Measurements from ENCODE around the gene PRPSAP2. TPM values are rescaled to one million over a fixed set of nuclear protein-coding genes. Genes with fewer than 3 reads are reported as not detected.
"Not testable (repeated sequence)": the region's sequence is repeated elsewhere in the genome, so short reads cannot be mapped to it uniquely, and the experiment has no call there.

Gene PRPSAP2
- total and polyA plus RNA-seq, 3 experiments from 2014 or later = 38.4 to 51.6 (median 49.7) TPM

DNA sequence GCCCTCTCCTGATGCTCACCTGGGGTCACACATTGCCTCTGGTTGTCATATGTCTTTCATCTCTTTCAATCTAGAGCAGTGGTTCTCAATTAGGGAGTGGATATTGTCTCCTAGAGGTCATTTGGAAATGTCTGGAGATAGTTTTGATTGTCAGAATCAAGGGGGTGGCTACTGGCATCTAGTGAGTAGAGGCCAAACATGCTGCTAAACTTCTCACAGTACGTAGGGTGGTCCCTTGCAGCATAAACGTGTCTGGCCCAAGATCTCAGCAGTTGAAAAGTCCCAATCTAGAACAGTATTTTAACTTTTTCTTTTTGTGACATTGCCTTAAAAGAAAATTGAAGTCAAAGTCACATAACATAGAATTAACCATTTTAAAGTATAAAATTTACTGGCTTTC, 63.6 kb downstream of the PRPSAP2 start:
- no peak for DNase-seq
- Mint-ChIP-seq H3K4me1 (peaks cover 43 to 58% (median 56%) of the 10 kb centered on the region in 3 donors), H3K27ac (peak overlapping the region in 4 of 8 donors; percentile 1 to 72 (median 46)), H3K27me3 (no peaks in the 10 kb centered on the region), H3K4me3 (peak overlapping the region in 5 of 7 donors; percentile 32 to 59 (median 44)), H3K9me3 (no peaks in the 10 kb centered on the region), H3K36me3 (peaks cover under 1 to 43% (median 11%) of the 10 kb centered on the region in 3 donors)
- Histone ChIP-seq H3K27me3 (ENCODE audit: insufficient read depth, low read length, poor library complexity, severe bottlenecking) (no peaks in the 10 kb centered on the region), H3K4me1 (ENCODE audit: insufficient read depth, low read length) (peaks cover 47% of the 10 kb centered on the region), H3K36me3 (ENCODE audit: insufficient read depth, low read length) (peaks cover 9% of the 10 kb centered on the region), H3K4me3 (ENCODE audit: low read length) (no peak overlapping the region), H3K27ac (ENCODE audit: low read depth, low read length) (no peak overlapping the region), H3K9me3 (ENCODE audit: low read length) (no peaks in the 10 kb centered on the region)
- POLR2A ChIA-PET = no interaction called here
- CTCF ChIA-PET = no interaction called here

DNA sequence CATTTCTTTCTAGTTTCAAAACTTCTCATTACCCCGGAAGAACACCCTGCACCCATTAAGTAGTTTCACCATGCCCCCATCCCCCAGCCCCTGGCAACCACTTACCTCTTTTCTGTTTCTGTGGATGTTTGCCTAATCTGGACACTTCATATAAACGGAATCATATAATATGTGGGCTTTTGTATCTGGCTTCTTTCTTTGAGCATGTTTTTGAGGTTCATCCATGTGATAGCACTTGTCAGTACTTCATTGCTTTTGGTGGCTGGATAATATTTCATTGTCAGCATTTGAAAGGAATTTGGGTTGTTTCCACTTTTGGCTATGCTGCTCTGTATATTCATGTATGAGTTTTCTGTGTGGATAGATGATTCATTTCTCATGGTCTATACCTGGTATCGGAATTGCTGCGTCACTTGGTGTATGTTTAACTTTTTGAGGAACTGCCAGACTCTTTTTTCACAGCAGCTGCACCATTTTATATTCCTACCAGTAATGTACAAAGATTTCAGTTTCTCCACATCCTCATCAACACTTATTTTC, 64.1 kb downstream of the PRPSAP2 start:
- Mint-ChIP-seq H3K27me3 (no peaks in the 10 kb centered on the region), H3K4me1 (peaks cover 44 to 61% (median 58%) of the 10 kb centered on the region in 3 donors), H3K9me3 (no peaks in the 10 kb centered on the region), H3K36me3 (peaks cover 4 to 42% (median 10%) of the 10 kb centered on the region in 3 donors), H3K4me3 (peak overlapping the region in 5 of 7 donors; percentile 2 to 49 (median 30)), H3K27ac (peak overlapping the region in 5 of 8 donors; percentile 7 to 72 (median 49))
- Histone ChIP-seq H3K27ac (ENCODE audit: low read depth, low read length) (no peak overlapping the region), H3K36me3 (ENCODE audit: insufficient read depth, low read length) (peaks cover 9% of the 10 kb centered on the region), H3K9me3 (ENCODE audit: low read length) (no peaks in the 10 kb centered on the region), H3K4me3 (ENCODE audit: low read length) (no peak overlapping the region), H3K4me1 (ENCODE audit: insufficient read depth, low read length) (peaks cover 52% of the 10 kb centered on the region), H3K27me3 (ENCODE audit: insufficient read depth, low read length, poor library complexity, severe bottlenecking) (no peaks in the 10 kb centered on the region)
- DNase-seq = no peak
- CTCF ChIA-PET = no interaction called here
- POLR2A ChIA-PET = no interaction called here

DNA sequence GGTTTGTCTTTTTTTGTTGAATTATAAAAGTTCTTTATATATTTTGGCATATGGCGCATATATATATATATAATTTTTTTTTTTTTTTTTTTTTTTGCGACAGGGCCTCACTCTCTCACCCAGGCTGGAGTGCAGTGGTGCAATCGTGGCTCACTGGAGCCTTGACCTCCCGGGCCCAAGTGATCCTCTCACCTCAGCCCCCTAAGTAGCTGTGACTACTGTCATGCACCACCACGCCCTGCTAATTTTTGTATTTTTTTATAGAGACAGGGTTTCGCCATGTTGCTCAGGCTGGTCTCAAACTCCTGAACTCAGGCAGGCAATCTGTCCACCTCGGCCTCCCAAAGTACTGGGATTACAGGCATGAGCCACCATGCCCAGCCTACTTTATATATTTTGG, 64.7 kb downstream of the PRPSAP2 start:
- H3K4me3 ChIP-seq (ENCODE audit: low read length); H3K27ac ChIP-seq (ENCODE audit: low read depth, low read length); H3K9me3 ChIP-seq (ENCODE audit: low read length); H3K36me3 ChIP-seq (ENCODE audit: insufficient read depth, low read length); H3K27me3 ChIP-seq (ENCODE audit: insufficient read depth, low read length, poor library complexity, severe bottlenecking); H3K9me3 Mint-ChIP-seq; CTCF ChIA-PET; H3K4me3 Mint-ChIP-seq; POLR2A ChIA-PET; DNase-seq; H3K27me3 Mint-ChIP-seq: not testable (repeated sequence)
- Mint-ChIP-seq H3K4me1 (peaks cover 42 to 58% (median 56%) of the 10 kb centered on the region in 3 donors), H3K27ac (peak overlapping the region in 2 of 8 donors; percentile 49 to 72), H3K36me3 (peaks cover 4 to 40% (median 7%) of the 10 kb centered on the region in 3 donors)
- peaks cover 54% of the 10 kb centered on the region for H3K4me1 ChIP-seq (ENCODE audit: insufficient read depth, low read length)

DNA sequence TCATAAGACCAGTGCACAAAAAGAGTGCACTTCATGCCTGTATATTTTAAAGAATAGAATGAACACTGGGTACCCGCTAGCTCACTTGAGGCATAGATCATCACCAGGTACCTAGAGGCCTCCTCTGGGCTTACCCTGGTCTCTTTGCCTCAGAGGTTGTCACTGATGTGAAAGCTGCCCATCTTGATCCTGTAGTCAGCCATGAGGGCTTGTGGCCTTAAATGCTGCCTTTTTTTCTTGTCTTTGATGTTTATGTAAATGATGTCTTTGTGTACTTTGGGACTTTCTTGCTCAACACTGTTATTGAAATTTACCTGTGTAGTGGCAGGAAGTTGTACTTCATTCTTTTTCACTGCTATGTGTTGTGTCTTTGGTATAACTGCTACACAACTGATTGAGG, 67.3 kb downstream of the PRPSAP2 start:
- POLR2A ChIA-PET = no interaction called here
- no peak for DNase-seq
- peak overlapping the region in 2 of 8 donors; percentile 10 to 68 for H3K27ac Mint-ChIP-seq

DNA sequence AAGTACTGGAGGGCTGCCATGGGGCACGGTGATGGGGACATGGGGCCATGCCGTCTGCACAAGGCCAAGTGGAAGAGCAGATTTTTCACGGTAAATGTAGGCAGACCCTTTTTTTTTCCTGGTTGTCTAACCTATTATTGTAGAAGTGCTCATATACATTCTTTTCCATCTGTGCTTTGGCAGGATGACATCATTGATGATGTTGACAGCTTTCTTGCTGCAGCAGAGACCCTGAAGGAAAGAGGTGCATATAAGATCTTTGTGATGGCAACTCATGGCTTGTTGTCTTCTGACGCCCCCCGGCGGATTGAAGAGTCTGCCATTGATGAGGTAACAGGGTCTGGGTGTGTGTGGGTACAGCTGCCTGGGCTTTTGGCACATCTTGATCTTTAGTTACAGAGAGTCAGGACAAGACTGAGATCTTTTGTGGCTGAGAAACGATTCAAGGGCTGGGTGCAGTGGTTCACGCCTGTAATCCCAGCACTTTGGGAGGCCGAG, 70.7 kb downstream of the PRPSAP2 start:
- peaks cover 40% of the 10 kb centered on the region for H3K4me1 ChIP-seq (ENCODE audit: insufficient read depth, low read length)
- POLR2A ChIA-PET = no interaction called here
- H3K36me3 Mint-ChIP-seq = peaks cover 18 to 57% (median 18%) of the 10 kb centered on the region in 3 donors

More for the DNA sequence above, 67.3 kb downstream of the PRPSAP2 start:
- H3K9me3 Mint-ChIP-seq = no peaks in the 10 kb centered on the region
- peaks cover 13% of the 10 kb centered on the region for H3K36me3 ChIP-seq (ENCODE audit: insufficient read depth, low read length)
- H3K27ac ChIP-seq (ENCODE audit: low read depth, low read length) = no peak overlapping the region
- CTCF ChIA-PET = interaction anchor here (2.1 kb wide), 1 partner anchor 36 kb away, joined by 4 read pairs; no protein-coding TSS in a partner anchor
- H3K4me3 Mint-ChIP-seq = peak overlapping the region in 1 of 7 donors; percentile 1
- peaks cover 29 to 41% (median 38%) of the 10 kb centered on the region in 3 donors for H3K4me1 Mint-ChIP-seq
- H3K4me1 ChIP-seq (ENCODE audit: insufficient read depth, low read length) = peaks cover 48% of the 10 kb centered on the region
- H3K27me3 Mint-ChIP-seq = no peaks in the 10 kb centered on the region
- no peaks in the 10 kb centered on the region for H3K27me3 ChIP-seq (ENCODE audit: insufficient read depth, low read length, poor library complexity, severe bottlenecking)
- H3K9me3 ChIP-seq (ENCODE audit: low read length) = no peaks in the 10 kb centered on the region
- no peak overlapping the region for H3K4me3 ChIP-seq (ENCODE audit: low read length)
- H3K36me3 Mint-ChIP-seq = peaks cover 11 to 44% (median 14%) of the 10 kb centered on the region in 3 donors

DNA sequence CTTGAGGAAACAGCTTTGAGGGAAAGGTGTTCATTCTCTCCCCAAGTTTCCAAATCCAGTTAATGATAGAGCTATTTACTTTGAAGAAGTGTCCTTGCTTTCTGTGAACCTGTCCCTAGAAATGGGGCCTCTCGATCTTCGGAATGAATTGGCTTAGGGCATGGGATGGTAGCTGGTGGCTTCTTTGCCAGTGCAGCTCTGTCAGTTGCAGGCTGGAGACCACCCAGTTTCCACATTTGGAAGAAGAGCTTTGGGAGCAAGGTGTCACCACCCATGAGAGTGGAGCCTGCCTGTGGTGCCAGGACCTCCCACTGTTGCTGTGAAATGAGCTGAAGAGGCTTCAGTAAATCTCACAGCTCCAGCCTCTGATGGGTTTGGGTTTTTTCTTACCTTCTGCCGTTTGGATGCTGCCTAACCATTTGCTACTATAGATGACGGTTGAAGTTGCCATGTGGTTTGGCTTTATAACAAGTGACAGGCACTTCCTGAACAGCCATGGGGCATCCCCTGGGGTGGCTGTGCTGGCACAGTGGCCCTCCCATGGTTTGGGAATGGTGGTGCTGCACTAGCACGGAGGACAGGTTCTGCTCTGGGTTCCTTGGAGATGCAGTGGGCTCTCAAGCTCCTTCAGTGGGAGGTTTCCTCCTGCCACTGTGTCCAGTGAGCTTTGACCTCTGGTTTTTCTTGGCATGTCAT, 74.6 kb downstream of the PRPSAP2 start:
- Histone ChIP-seq H3K4me3 (ENCODE audit: low read length) (no peak overlapping the region), H3K27me3 (ENCODE audit: insufficient read depth, low read length, poor library complexity, severe bottlenecking) (no peaks in the 10 kb centered on the region), H3K4me1 (ENCODE audit: insufficient read depth, low read length) (peaks cover 15% of the 10 kb centered on the region), H3K27ac (ENCODE audit: low read depth, low read length) (no peak overlapping the region), H3K9me3 (ENCODE audit: low read length) (no peaks in the 10 kb centered on the region), H3K36me3 (ENCODE audit: insufficient read depth, low read length) (peaks cover 24% of the 10 kb centered on the region)
- no peaks in the 10 kb centered on the region for H3K27me3 Mint-ChIP-seq
- ChIA-PET CTCF (interaction anchor here (0.9 to 1.1 kb wide), 2 partner anchors 12 to 16 kb away, joined by 3 to 5 read pairs; no protein-coding TSS in a partner anchor), POLR2A (no interaction called here)
- DNase-seq = peak in 1 of 5 donors; percentile 43
- peak overlapping the region in 4 of 8 donors; percentile 33 to 80 (median 50) for H3K27ac Mint-ChIP-seq
- no peak overlapping the region for H3K4me3 Mint-ChIP-seq
- H3K4me1 Mint-ChIP-seq = peaks cover 11 to 17% (median 16%) of the 10 kb centered on the region in 3 donors
- H3K36me3 Mint-ChIP-seq = peaks cover 14 to 39% (median 16%) of the 10 kb centered on the region in 3 donors
- H3K9me3 Mint-ChIP-seq = no peaks in the 10 kb centered on the region

More for the DNA sequence above, 70.7 kb downstream of the PRPSAP2 start:
- peaks cover 24% of the 10 kb centered on the region for H3K36me3 ChIP-seq (ENCODE audit: insufficient read depth, low read length)
- H3K9me3 ChIP-seq (ENCODE audit: low read length) = no peaks in the 10 kb centered on the region
- Mint-ChIP-seq H3K27me3 (no peaks in the 10 kb centered on the region), H3K4me3 (no peak overlapping the region), H3K4me1 (peaks cover 21 to 31% (median 29%) of the 10 kb centered on the region in 3 donors), H3K27ac (peak overlapping the region in 1 of 8 donors; percentile 11), H3K9me3 (no peaks in the 10 kb centered on the region)
- no peaks in the 10 kb centered on the region for H3K27me3 ChIP-seq (ENCODE audit: insufficient read depth, low read length, poor library complexity, severe bottlenecking)
- H3K27ac ChIP-seq (ENCODE audit: low read depth, low read length) = no peak overlapping the region
- H3K4me3 ChIP-seq (ENCODE audit: low read length) = no peak overlapping the region
- CTCF ChIA-PET = no interaction called here
- DNase-seq = no peak

DNA sequence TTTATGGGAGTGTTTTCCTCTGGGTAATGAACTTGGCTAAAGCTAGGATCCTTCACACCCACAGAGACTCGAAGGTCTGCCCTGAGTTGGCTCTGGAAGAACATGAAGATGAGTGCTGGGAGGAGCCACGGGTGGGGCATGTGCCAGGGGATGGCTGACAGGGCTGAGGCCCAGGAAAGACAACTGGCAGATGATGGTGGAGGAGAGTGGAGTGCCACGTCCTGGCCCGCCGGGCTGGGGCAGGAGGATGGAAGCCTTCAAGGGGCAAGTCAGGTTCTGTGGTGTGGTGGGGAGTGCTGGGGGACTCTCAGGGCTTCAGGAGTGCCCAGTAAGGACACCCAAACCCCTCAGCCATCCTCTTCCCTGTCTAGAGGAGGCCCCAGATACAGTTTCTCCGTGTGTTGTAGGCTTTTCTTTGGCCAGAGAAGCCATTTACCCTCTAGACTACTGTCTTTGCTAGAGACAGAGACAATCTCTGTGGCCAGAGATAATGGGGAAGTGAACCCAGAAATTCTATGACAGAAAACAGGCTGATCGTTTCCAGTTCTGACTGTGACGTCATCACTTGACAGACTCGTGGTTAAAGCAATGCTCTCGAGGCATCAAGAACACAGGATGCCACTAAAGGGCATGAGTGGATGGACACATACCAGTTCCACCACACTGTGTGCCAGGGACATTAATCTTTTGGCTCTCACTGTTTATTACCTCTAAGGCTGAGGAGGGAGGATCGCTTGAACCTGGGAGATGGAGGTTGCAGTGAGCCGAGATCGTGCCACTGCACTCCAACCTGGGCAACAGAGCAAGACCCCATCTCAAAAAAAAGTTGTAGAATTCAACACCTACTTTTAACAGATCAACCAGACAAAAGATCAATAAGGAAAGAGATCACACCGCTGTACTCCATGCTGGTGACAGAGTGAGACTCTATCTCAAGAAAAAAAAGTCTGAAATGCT, 75.4 kb downstream of the PRPSAP2 start:
- DNase-seq = no peak
- Histone ChIP-seq H3K4me3 (ENCODE audit: low read length) (no peak overlapping the region), H3K27me3 (ENCODE audit: insufficient read depth, low read length, poor library complexity, severe bottlenecking) (no peaks in the 10 kb centered on the region), H3K36me3 (ENCODE audit: insufficient read depth, low read length) (peaks cover 23% of the 10 kb centered on the region), H3K4me1 (ENCODE audit: insufficient read depth, low read length) (peaks cover 15% of the 10 kb centered on the region), H3K27ac (ENCODE audit: low read depth, low read length) (no peak overlapping the region), H3K9me3 (ENCODE audit: low read length) (no peaks in the 10 kb centered on the region)
- POLR2A ChIA-PET = no interaction called here
- Mint-ChIP-seq H3K9me3 (no peaks in the 10 kb centered on the region), H3K27me3 (no peaks in the 10 kb centered on the region), H3K4me1 (peaks cover 11 to 17% (median 16%) of the 10 kb centered on the region in 3 donors), H3K27ac (peak overlapping the region in 4 of 8 donors; percentile 28 to 80 (median 32)), H3K36me3 (peaks cover 12 to 34% (median 16%) of the 10 kb centered on the region in 3 donors), H3K4me3 (no peak overlapping the region)
- CTCF ChIA-PET = interaction anchor here (0.9 to 1.1 kb wide), 2 partner anchors 11 to 15 kb away, joined by 3 to 5 read pairs; no protein-coding TSS in a partner anchor

Data from CD8-positive, alpha-beta memory T cell (primary cell).